ENCODE measurements around the gene KIRREL3. TPM values are rescaled to one million over a fixed set of nuclear protein-coding genes. Genes with fewer than 3 reads are reported as not detected.

The KIRREL3 gene
- total and polyA plus RNA-seq, 7 experiments from 2014 or later = not detected

DNA sequence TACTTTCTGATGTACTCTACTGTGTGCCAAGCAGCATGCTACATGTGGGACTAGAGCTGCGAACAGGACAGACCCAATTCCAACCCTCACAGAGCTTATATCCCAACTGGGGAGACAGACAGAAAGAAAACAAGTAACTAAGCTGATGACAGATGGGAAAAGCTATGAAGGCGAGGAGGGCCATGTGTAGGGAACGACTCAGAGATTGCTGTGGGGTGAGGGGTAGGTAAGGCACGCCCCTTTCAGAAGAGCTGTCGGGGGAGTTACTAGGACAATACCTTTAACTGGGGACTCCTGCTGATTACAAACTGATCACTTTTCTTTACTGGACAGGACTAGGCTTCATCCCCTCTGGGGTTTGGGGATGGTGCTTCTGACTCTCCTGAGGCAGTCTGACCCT, 596.2 kb downstream of the KIRREL3 start:
- CTCF ChIA-PET = no interaction called here
- POLR2A ChIA-PET = no interaction called here

DNA sequence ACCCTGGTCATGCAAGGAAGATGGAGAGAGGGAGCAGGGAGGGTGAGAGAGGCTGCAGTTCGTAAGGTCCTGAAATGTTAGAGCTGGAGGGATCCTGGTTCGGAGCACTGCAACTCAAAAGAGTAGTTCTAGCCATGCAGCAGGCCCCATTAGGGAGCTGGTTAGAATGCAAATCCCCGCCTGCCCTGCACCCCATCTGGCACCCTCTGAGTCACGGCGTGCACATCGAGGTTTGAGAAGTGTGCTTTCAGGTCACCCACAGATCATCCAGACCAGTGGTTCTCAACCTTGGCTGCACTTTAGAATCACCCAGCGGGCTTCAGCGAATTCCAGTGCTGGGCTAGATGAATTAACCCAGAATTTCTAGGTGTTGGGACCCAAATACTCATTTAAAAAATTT, 596.9 kb downstream of the KIRREL3 start:
- intact Hi-C loops (cut with micrococcal nuclease) = no loop called here

More for the DNA sequence above, 596.2 kb downstream of the KIRREL3 start:
- Histone ChIP-seq H3K27ac (ENCODE audit: low read depth, low read length) (no peak overlapping the region), H3K36me3 (ENCODE audit: control insufficient read depth in 2 of 3, insufficient read depth in 3 of 3, low read length in 3 of 3) (no peaks in the 10 kb centered on the region), H3K27me3 (ENCODE audit: control insufficient read depth in 2 of 2, insufficient read depth in 2 of 2, low read length in 2 of 2) (no peaks in the 10 kb centered on the region), H3K4me1 (ENCODE audit: control insufficient read depth in 2 of 2, insufficient read depth in 2 of 2, low read length in 2 of 2) (no peaks in the 10 kb centered on the region), H3K4me3 (ENCODE audit: low read length) (no peak overlapping the region), H3K9me3 (ENCODE audit: control insufficient read depth in 2 of 3, low read length in 3 of 3) (no peaks in the 10 kb centered on the region)
- no peak overlapping the region for H3K4me3 Mint-ChIP-seq
- ATAC-seq (no peak), DNase-seq (no peak)
- H3K27me3 Mint-ChIP-seq = no peaks in the 10 kb centered on the region
- H3K4me1 Mint-ChIP-seq = no peaks in the 10 kb centered on the region
- H3K27ac Mint-ChIP-seq = no peak overlapping the region
- intact Hi-C loops (cut with micrococcal nuclease) = no loop called here
- no peaks in the 10 kb centered on the region for H3K9me3 Mint-ChIP-seq
- H3K36me3 Mint-ChIP-seq = peaks cover 0 to 3% (median 0%) of the 10 kb centered on the region in 5 donors

DNA sequence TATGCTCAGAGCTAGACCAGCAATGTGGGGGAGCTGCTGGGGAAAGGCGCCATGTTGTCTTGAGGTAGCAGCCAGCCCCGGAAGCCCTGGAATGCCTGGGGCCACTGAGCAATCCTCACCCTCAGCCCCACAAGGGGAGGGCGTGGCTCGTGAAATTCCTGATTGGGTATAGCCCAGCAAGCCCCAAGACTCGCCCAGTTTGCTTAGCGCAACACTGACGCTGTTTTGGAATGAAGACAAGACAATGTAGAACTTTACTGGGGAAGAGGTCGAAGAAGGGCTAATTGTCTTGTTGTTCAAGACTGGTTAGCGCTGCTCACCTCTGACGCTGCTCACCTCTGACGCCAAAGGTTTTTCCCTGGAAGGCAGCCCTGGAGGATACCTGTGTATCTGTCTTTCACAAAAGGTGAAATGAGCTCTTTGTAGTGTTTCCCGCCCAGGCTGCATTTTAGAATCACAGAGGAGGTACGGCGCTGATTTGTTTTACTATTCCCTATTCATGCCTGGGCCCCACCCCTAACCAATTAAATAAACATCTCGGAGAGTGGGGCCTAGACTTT, 597.5 kb downstream of the KIRREL3 start:
- Histone ChIP-seq H3K36me3 (ENCODE audit: control insufficient read depth in 2 of 3, insufficient read depth in 3 of 3, low read length in 3 of 3) (no peaks in the 10 kb centered on the region), H3K27me3 (ENCODE audit: control insufficient read depth in 2 of 2, insufficient read depth in 2 of 2, low read length in 2 of 2) (no peaks in the 10 kb centered on the region), H3K4me1 (ENCODE audit: control insufficient read depth in 2 of 2, insufficient read depth in 2 of 2, low read length in 2 of 2) (no peaks in the 10 kb centered on the region), H3K27ac (ENCODE audit: low read depth, low read length) (no peak overlapping the region), H3K9me3 (ENCODE audit: control insufficient read depth in 2 of 3, low read length in 3 of 3) (no peaks in the 10 kb centered on the region), H3K4me3 (ENCODE audit: low read length) (no peak overlapping the region)
- H3K36me3 Mint-ChIP-seq = peaks cover 0 to 3% (median 0%) of the 10 kb centered on the region in 5 donors
- H3K4me1 Mint-ChIP-seq = no peaks in the 10 kb centered on the region
- H3K9me3 Mint-ChIP-seq = no peaks in the 10 kb centered on the region
- DNase-seq = no peak
- H3K27ac Mint-ChIP-seq = peak overlapping the region in 1 of 9 donors; percentile 36
- no peak overlapping the region for H3K4me3 Mint-ChIP-seq
- no peak for ATAC-seq
- intact Hi-C loops (cut with micrococcal nuclease) = no loop called here
- POLR2A ChIA-PET = no interaction called here
- CTCF ChIA-PET = no interaction called here
- no peaks in the 10 kb centered on the region for H3K27me3 Mint-ChIP-seq

More for the DNA sequence above, 596.9 kb downstream of the KIRREL3 start:
- H3K27me3 Mint-ChIP-seq = no peaks in the 10 kb centered on the region
- no peaks in the 10 kb centered on the region for H3K4me1 Mint-ChIP-seq
- H3K27ac Mint-ChIP-seq = no peak overlapping the region
- ChIA-PET CTCF (no interaction called here), POLR2A (no interaction called here)
- H3K9me3 Mint-ChIP-seq = no peaks in the 10 kb centered on the region
- peaks cover 0 to 3% (median 0%) of the 10 kb centered on the region in 5 donors for H3K36me3 Mint-ChIP-seq
- ATAC-seq (no peak), DNase-seq (no peak)
- H3K9me3 ChIP-seq (ENCODE audit: control insufficient read depth in 2 of 3, low read length in 3 of 3) = no peaks in the 10 kb centered on the region
- no peaks in the 10 kb centered on the region for H3K4me1 ChIP-seq (ENCODE audit: control insufficient read depth in 2 of 2, insufficient read depth in 2 of 2, low read length in 2 of 2)
- H3K27me3 ChIP-seq (ENCODE audit: control insufficient read depth in 2 of 2, insufficient read depth in 2 of 2, low read length in 2 of 2) = no peaks in the 10 kb centered on the region
- H3K27ac ChIP-seq (ENCODE audit: low read depth, low read length) = no peak overlapping the region
- H3K4me3 ChIP-seq (ENCODE audit: low read length) = no peak overlapping the region
- H3K4me3 Mint-ChIP-seq = no peak overlapping the region
- no peaks in the 10 kb centered on the region for H3K36me3 ChIP-seq (ENCODE audit: control insufficient read depth in 2 of 3, insufficient read depth in 3 of 3, low read length in 3 of 3)

DNA sequence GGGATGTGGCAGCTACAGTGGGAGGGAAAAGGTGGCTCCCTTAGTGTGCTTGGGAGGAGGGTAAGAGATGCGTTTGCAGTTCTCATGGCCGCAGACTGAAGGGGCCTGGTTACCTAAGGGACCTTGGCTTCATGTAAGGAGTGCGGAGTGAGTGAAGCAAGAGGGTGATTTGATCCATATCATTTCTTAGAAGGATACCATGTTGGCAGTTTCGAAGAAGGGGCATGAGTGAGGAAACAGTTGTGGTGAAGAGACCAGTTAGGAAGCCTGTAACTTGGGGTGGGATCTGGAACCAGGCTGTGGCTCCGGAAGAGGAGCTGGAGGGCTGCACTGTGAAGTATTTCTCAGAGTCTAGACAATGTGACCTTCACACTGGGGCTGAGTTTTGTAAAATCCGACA, 600.1 kb downstream of the KIRREL3 start:
- no peaks in the 10 kb centered on the region for H3K36me3 ChIP-seq (ENCODE audit: control insufficient read depth in 2 of 3, insufficient read depth in 3 of 3, low read length in 3 of 3)
- Mint-ChIP-seq H3K36me3 (peaks cover 0 to 3% (median 0%) of the 10 kb centered on the region in 5 donors), H3K27ac (no peak overlapping the region), H3K4me1 (no peaks in the 10 kb centered on the region), H3K27me3 (no peaks in the 10 kb centered on the region), H3K9me3 (no peaks in the 10 kb centered on the region), H3K4me3 (no peak overlapping the region)
- H3K27ac ChIP-seq (ENCODE audit: low read depth, low read length) = no peak overlapping the region
- no peak for DNase-seq
- no peaks in the 10 kb centered on the region for H3K4me1 ChIP-seq (ENCODE audit: control insufficient read depth in 2 of 2, insufficient read depth in 2 of 2, low read length in 2 of 2)
- CTCF ChIA-PET = no interaction called here
- ATAC-seq = peak; percentile 55
- intact Hi-C loops (cut with micrococcal nuclease) = no loop called here
- H3K4me3 ChIP-seq (ENCODE audit: low read length) = no peak overlapping the region
- no peaks in the 10 kb centered on the region for H3K9me3 ChIP-seq (ENCODE audit: control insufficient read depth in 2 of 3, low read length in 3 of 3)
- POLR2A ChIA-PET = no interaction called here
- H3K27me3 ChIP-seq (ENCODE audit: control insufficient read depth in 2 of 2, insufficient read depth in 2 of 2, low read length in 2 of 2) = no peaks in the 10 kb centered on the region

DNA sequence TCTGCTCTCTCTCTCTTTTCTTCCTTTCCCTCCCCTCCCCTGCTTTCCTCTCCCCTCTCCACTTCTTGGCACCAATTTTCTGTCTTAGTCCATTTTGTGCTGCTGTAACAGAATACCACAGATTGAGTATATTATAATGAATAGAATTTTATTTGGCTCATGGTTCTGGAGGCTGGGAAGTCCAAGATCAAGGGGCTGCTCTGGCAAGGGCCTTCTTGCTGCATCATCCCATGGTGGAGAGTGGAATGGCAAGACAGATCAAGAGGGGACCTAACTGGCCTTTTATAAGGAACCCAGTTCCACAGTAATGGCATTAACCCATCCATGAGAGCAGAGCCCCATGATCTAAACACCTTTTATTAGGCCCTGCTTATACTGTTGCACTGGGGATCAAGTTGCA, 600.6 kb downstream of the KIRREL3 start:
- intact Hi-C loops (cut with micrococcal nuclease) = no loop called here
- Mint-ChIP-seq H3K4me1 (no peaks in the 10 kb centered on the region), H3K27me3 (no peaks in the 10 kb centered on the region), H3K9me3 (no peaks in the 10 kb centered on the region), H3K27ac (no peak overlapping the region), H3K36me3 (peaks cover 0 to 3% (median 0%) of the 10 kb centered on the region in 5 donors), H3K4me3 (no peak overlapping the region)
- Histone ChIP-seq H3K4me3 (ENCODE audit: low read length) (no peak overlapping the region), H3K36me3 (ENCODE audit: control insufficient read depth in 2 of 3, insufficient read depth in 3 of 3, low read length in 3 of 3) (no peaks in the 10 kb centered on the region), H3K27me3 (ENCODE audit: control insufficient read depth in 2 of 2, insufficient read depth in 2 of 2, low read length in 2 of 2) (no peaks in the 10 kb centered on the region), H3K9me3 (ENCODE audit: control insufficient read depth in 2 of 3, low read length in 3 of 3) (no peaks in the 10 kb centered on the region), H3K4me1 (ENCODE audit: control insufficient read depth in 2 of 2, insufficient read depth in 2 of 2, low read length in 2 of 2) (no peaks in the 10 kb centered on the region), H3K27ac (ENCODE audit: low read depth, low read length) (no peak overlapping the region)
- no peak for ATAC-seq
- DNase-seq = no peak
- ChIA-PET POLR2A (no interaction called here), CTCF (no interaction called here)

DNA sequence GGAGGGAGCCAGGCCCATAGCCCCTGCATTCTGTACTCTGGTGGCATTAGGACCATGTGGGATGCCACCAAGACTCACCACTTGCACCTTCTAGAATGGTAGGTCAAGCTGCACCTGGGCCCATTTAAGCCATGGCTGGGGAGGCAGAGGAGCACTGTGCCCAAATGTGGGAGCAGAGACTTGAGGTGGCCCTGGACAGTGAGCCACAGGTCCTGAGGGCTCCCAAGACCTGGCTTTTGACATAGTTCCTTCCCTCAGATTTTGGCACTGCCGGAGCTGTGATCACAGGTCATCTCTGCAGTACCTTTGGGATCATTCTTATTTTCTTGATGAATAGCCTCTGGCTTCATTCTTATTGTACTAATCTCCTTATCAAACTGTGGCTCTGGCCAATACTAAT, 601.8 kb downstream of the KIRREL3 start:
- no peak for DNase-seq
- no peaks in the 10 kb centered on the region for H3K4me1 ChIP-seq (ENCODE audit: control insufficient read depth in 2 of 2, insufficient read depth in 2 of 2, low read length in 2 of 2)
- Mint-ChIP-seq H3K9me3 (no peaks in the 10 kb centered on the region), H3K27ac (no peak overlapping the region), H3K36me3 (peaks cover 0 to 3% (median 0%) of the 10 kb centered on the region in 5 donors), H3K4me3 (no peak overlapping the region), H3K4me1 (peaks cover 0 to 1% (median 0%) of the 10 kb centered on the region in 7 donors), H3K27me3 (no peaks in the 10 kb centered on the region)
- ChIA-PET POLR2A (no interaction called here), CTCF (no interaction called here)
- ATAC-seq = no peak
- no peaks in the 10 kb centered on the region for H3K9me3 ChIP-seq (ENCODE audit: control insufficient read depth in 2 of 3, low read length in 3 of 3)
- intact Hi-C loops (cut with micrococcal nuclease) = no loop called here
- H3K36me3 ChIP-seq (ENCODE audit: control insufficient read depth in 2 of 3, insufficient read depth in 3 of 3, low read length in 3 of 3) = no peaks in the 10 kb centered on the region
- H3K27me3 ChIP-seq (ENCODE audit: control insufficient read depth in 2 of 2, insufficient read depth in 2 of 2, low read length in 2 of 2) = no peaks in the 10 kb centered on the region
- H3K27ac ChIP-seq (ENCODE audit: low read depth, low read length) = no peak overlapping the region
- no peak overlapping the region for H3K4me3 ChIP-seq (ENCODE audit: low read length)

DNA sequence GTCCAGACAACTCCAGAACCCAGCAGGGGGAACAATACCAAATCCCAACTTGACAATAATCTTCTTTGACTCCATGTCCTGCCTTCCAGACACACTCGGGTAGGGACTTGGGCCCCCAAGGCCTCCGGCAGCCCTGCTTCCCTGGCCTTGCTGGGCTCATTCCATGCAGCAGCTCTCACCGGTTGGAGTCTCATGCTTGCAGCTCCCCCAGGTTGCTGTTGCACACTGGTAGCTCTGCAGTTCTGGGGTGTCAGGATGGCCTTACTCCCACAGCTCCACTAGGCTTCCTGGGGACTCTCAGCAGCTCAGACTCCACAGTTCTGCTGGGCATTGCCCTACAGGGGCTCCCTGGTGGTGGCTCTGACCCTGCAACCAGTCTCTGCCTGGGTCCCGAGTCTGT, 602.3 kb downstream of the KIRREL3 start:
- no peak overlapping the region for H3K4me3 ChIP-seq (ENCODE audit: low read length)
- POLR2A ChIA-PET = no interaction called here
- Mint-ChIP-seq H3K4me1 (peaks cover 0 to 2% (median 0%) of the 10 kb centered on the region in 7 donors), H3K36me3 (peaks cover 0 to 3% (median 0%) of the 10 kb centered on the region in 5 donors), H3K27ac (no peak overlapping the region), H3K27me3 (no peaks in the 10 kb centered on the region), H3K9me3 (no peaks in the 10 kb centered on the region), H3K4me3 (no peak overlapping the region)
- H3K27ac ChIP-seq (ENCODE audit: low read depth, low read length) = no peak overlapping the region
- DNase-seq = no peak
- H3K9me3 ChIP-seq (ENCODE audit: control insufficient read depth in 2 of 3, low read length in 3 of 3) = no peaks in the 10 kb centered on the region
- H3K36me3 ChIP-seq (ENCODE audit: control insufficient read depth in 2 of 3, insufficient read depth in 3 of 3, low read length in 3 of 3) = no peaks in the 10 kb centered on the region
- H3K4me1 ChIP-seq (ENCODE audit: control insufficient read depth in 2 of 2, insufficient read depth in 2 of 2, low read length in 2 of 2) = no peaks in the 10 kb centered on the region
- CTCF ChIA-PET = no interaction called here
- no peaks in the 10 kb centered on the region for H3K27me3 ChIP-seq (ENCODE audit: control insufficient read depth in 2 of 2, insufficient read depth in 2 of 2, low read length in 2 of 2)
- intact Hi-C loops (cut with micrococcal nuclease) = no loop called here
- ATAC-seq = no peak
